HG02884 (cell line): ENCODE results near the gene RASSF8.

Source experiments
- ATAC-seq: cut with Tn5 transposase; IDR thresholded peaks from one replicate; pipeline ENCODE4 v1.9.1; 2021; ENCODE audit warnings: mild to moderate bottlenecking, moderate library complexity; ENCODE audit not compliant: unreplicated experiment

RASSF8 gene

GRCh38 chr12:26122681-26123481 is 164.4 kb downstream of the RASSF8 start:
- ATAC-seq, result peak; percentile 18

GRCh38 chr12:26123482-26123980 is 165.0 kb downstream of the RASSF8 start:
- ATAC-seq, result no peak

DNA sequence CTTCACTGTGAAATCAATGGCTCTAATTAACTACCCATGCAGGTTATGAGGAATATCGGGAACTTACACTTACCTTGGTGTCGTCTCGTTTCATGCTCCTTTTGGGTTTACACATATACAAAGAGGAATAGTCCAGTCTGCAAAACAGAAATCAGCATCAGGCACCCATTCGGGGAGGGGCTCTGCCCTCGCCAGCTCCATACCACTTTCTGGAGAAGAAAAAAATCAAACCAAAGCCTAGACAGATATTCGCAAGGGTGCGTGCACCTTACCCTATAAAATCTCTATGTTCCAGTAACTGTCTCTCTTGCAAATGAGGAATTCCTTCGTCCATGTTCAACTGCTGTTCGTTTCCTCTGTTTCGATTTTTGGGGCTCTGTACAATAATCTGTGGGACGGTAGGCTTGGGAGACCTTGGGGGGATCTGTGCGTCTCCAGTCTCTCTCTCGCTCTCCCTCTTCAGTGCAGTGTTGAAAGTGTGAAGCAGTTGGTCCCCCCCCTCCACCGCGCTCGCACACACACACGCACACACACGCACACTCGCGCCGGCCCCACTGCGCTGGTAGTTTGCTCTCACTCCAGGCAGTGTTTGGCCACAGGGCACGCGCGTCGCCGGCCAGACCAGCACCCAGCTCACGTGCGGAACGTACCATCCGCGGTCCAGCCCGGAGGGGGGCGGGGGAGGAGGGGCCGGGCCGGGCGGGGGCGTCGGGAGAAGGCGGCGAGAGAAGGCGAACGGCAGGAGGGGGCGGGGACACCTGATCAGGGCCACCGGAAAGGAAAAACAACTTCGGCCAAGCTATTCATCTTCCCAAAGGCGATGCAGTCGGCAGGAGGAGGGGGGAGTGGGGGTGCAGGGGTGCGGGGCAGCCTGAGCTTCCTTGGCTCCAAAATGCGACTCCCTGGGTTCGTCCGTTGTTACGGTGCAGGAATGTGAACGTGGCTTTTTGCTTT is 166.2 kb downstream of the RASSF8 start, which contains the start of gene BHLHE41:
BHLHE41 (minus strand) TSS at position 592 of the 954 bp plus-strand sequence; CDS start at position 334, 258 bp downstream.
- ATAC-seq, result no peak

DNA sequence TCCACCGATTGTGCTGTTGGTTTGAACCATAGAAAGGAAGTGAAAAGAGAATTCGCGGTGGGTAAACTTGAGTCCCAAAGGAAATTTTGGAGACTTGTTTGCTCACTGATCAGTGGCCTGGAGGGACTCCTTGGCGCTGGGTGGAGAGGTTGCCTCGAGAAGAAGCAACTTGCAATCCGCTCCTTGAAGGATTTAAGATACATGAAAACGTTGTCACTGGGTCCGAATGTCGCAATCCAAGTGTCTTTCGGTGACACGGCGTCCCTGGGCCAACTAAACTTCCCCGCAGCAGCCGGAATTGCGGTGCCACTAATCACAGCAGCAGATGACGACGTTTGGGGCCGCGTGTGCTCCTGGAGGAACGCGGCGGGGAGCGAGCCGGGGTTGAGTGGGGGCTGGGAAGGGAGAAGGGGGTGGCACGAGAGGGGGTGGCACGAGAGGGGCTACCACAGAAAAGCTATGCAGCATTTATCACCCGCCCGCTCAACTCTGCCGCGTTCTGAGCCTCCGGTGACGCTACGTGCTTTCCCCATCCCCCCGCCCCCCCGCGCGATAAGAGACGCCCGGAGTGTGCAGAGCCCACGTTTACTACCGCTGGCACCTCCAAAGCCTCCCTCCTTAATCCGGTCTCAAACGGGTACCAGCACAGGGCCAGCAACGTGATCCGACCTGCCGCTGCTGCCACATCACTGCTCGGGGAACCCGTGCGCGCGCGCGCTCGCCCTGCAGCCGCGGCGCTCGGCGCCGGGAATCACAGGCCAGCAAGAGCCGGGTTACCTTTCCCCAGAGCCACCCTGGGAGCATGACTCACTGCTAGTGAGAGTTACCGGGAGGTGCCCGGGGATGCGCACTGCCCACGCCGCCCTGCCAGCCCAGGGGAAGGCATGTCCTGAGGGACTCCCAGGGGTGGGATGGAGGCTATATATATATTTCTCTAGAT is 167.2 kb downstream of the RASSF8 start:
- peak; percentile 26 for ATAC-seq

DNA sequence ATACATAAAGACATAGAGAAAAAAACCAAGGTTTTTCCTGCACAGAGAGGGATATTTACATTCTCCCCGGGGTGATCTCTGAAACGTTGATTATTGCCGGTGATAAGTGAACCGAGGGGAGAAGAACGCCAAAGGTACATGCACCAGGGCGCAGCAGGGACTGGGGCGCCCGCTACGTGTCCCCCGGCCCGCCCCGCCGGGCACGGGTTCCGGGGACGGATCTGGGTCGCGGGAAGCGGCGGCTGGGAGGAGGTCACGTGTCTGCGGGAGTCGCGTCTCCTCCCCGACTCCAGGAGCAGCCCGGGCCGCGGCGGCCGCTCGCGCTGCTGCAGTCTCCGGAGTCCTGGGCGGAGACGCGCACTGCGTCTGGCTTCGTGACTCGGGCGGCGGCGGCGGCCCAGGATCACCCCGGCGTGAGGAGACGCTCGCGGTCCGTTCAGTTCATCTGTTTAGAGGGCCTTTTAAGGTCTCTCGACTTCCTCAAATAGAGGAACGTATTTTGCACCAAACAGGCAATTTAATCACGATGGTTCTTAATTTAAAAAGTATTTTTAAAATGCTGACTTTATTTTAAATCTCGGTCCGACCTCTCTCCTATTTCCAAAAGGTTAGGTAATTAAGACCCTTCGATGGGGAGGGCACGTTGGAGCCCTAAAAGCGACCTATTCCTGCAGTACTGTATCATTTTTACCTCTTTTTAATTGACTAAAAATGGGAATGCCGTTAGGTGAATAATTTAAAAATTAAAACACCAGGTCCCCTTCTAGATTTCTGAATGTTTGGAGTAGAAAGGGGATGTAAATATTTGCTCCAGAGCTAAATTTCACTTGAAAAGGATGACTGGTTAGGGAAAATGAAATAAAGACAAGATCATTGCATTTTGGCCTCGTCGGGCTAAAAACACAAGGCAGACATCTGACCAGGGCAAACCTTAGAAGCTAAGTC is 168.1 kb downstream of the RASSF8 start:
- peak; percentile 30 for ATAC-seq

- ATAC-seq, result no peak
Observed at GRCh38 chr12:26127404-26127803, 168.9 kb downstream of the RASSF8 start.

- ATAC-seq, result no peak
Observed at GRCh38 chr12:26128168-26128567, 169.7 kb downstream of the RASSF8 start.
